Measurements from ENCODE around the gene FGD5.
A peak's percentile ranks its signal among the peaks of the same experiment; 100 is the strongest.

Gene FGD5

GRCh38 chr3:14775563-14775962 is 43.2 kb upstream of the FGD5 start:
- Histone ChIP-seq H3K79me2 (ENCODE audit: control insufficient read depth, low read length) (no peaks in the 10 kb centered on the region), H3K4me2 (ENCODE audit: low read length) (no peak overlapping the region), H3K27me3 (ENCODE audit: control insufficient read depth, low read length) (no peaks in the 10 kb centered on the region), H3K9me2 (replicated peaks; ENCODE audit: control insufficient read depth, low read length) (no peaks in the 10 kb centered on the region), H3K4me3 (ENCODE audit: low read length) (no peak overlapping the region), H4K20me1 (ENCODE audit: control insufficient read depth, insufficient read depth, low read depth, low read length) (no peaks in the 10 kb centered on the region), H3K27ac (ENCODE audit: low read depth, low read length) (no peak overlapping the region), H3F3A (ENCODE audit: control insufficient read depth, insufficient read depth) (no peaks in the 10 kb centered on the region), H3K4me1 (ENCODE audit: control insufficient read depth, low read length) (peaks cover 12% of the 10 kb centered on the region), H3K36me3 (ENCODE audit: control insufficient read depth, low read length) (no peaks in the 10 kb centered on the region), H3K9me3 (ENCODE audit: control insufficient read depth, insufficient read depth, low read length) (peaks cover 4% of the 10 kb centered on the region)
- TF ChIP-seq CTCF (IDR thresholded peaks at IDR 0.05; ENCODE audit: low read depth, low read length, poor library complexity, severe bottlenecking): no peak
- TF ChIP-seq EZH2phosphoT487 (IDR thresholded peaks at IDR 0.05; ENCODE audit: borderline replicate concordance, low read length): no peak

GRCh38 chr3:14779069-14779685 is 39.6 kb upstream of the FGD5 start:
- Histone ChIP-seq H3K36me3 (ENCODE audit: control insufficient read depth, low read length) (no peaks in the 10 kb centered on the region), H3K27me3 (ENCODE audit: control insufficient read depth, low read length) (no peaks in the 10 kb centered on the region), H4K20me1 (ENCODE audit: control insufficient read depth, insufficient read depth, low read depth, low read length) (no peaks in the 10 kb centered on the region), H3K79me2 (ENCODE audit: control insufficient read depth, low read length) (no peaks in the 10 kb centered on the region), H3K4me2 (ENCODE audit: low read length) (no peak overlapping the region), H3K9me2 (replicated peaks; ENCODE audit: control insufficient read depth, low read length) (no peaks in the 10 kb centered on the region), H3F3A (ENCODE audit: control insufficient read depth, insufficient read depth) (no peaks in the 10 kb centered on the region), H3K4me3 (ENCODE audit: low read length) (no peak overlapping the region), H3K27ac (ENCODE audit: low read depth, low read length) (no peak overlapping the region), H3K9me3 (ENCODE audit: control insufficient read depth, insufficient read depth, low read length) (peaks cover 4% of the 10 kb centered on the region), H3K4me1 (ENCODE audit: control insufficient read depth, low read length) (peaks cover 10% of the 10 kb centered on the region)
- TF ChIP-seq CTCF (IDR thresholded peaks at IDR 0.05; ENCODE audit: low read depth, low read length, poor library complexity, severe bottlenecking) (no peak), EZH2phosphoT487 (IDR thresholded peaks at IDR 0.05; ENCODE audit: borderline replicate concordance, low read length) (no peak)

- Histone ChIP-seq H3K9me3 (ENCODE audit: control insufficient read depth, insufficient read depth, low read length) (peaks cover 4% of the 10 kb centered on the region), H3F3A (ENCODE audit: control insufficient read depth, insufficient read depth) (no peaks in the 10 kb centered on the region), H3K79me2 (ENCODE audit: control insufficient read depth, low read length) (no peaks in the 10 kb centered on the region), H4K20me1 (ENCODE audit: control insufficient read depth, insufficient read depth, low read depth, low read length) (no peaks in the 10 kb centered on the region), H3K4me1 (ENCODE audit: control insufficient read depth, low read length) (peaks cover 10% of the 10 kb centered on the region), H3K4me2 (ENCODE audit: low read length) (no peak overlapping the region), H3K4me3 (ENCODE audit: low read length) (no peak overlapping the region), H3K27me3 (ENCODE audit: control insufficient read depth, low read length) (no peaks in the 10 kb centered on the region), H3K27ac (ENCODE audit: low read depth, low read length) (no peak overlapping the region), H3K9me2 (replicated peaks; ENCODE audit: control insufficient read depth, low read length) (no peaks in the 10 kb centered on the region), H3K36me3 (ENCODE audit: control insufficient read depth, low read length) (no peaks in the 10 kb centered on the region)
- no peak for TF ChIP-seq EZH2phosphoT487 (IDR thresholded peaks at IDR 0.05; ENCODE audit: borderline replicate concordance, low read length)
- TF ChIP-seq CTCF (IDR thresholded peaks at IDR 0.05; ENCODE audit: low read depth, low read length, poor library complexity, severe bottlenecking): peak; percentile 88
Measured at GRCh38 chr3:14780927-14781507, 37.7 kb upstream of the FGD5 start.
